ENCODE measurements around the gene KRT36. TPM values are rescaled to one million over a fixed set of nuclear protein-coding genes. Genes with fewer than 3 reads are reported as not detected.

Gene KRT36
- total and polyA plus RNA-seq, 2 experiments from 2014 or later: not detected

- H3K27ac ChIP-seq (ENCODE audit: low read depth): no peak overlapping the region
- peaks cover 41% of the 10 kb centered on the region for H3K4me1 Mint-ChIP-seq
Measured at GRCh38 chr17:41536741-41537613, 47.3 kb upstream of the KRT36 start.

More at GRCh38 chr17:41536741-41537613, 47.3 kb upstream of the KRT36 start:
- H4K20me1 ChIP-seq (replicated peaks; ENCODE audit: insufficient read depth): no peaks in the 10 kb centered on the region
- ATAC-seq: no peak
- H3K27ac Mint-ChIP-seq: no peak overlapping the region
- no peak overlapping the region for H3K4me2 ChIP-seq
- H3K36me3 ChIP-seq (ENCODE audit: insufficient read depth): no peaks in the 10 kb centered on the region
- H3K4me1 ChIP-seq (ENCODE audit: insufficient read depth): peaks cover 4% of the 10 kb centered on the region; the same call in 1 of the 2 replicates
- H2AFZ ChIP-seq: no peak overlapping the region
- H3K36me3 Mint-ChIP-seq (ENCODE audit: low read depth): no peaks in the 10 kb centered on the region
- no peak overlapping the region for H3K4me3 Mint-ChIP-seq
- no peaks in the 10 kb centered on the region for H3F3A ChIP-seq (replicated peaks; ENCODE audit: low read depth)
- TF ChIP-seq POLR2AphosphoS5 (IDR thresholded peaks at IDR 0.05; ENCODE audit: low read depth): no peak
- TF ChIP-seq ZNF462 (CRISPR knock-in tag; IDR thresholded peaks at IDR 0.05): no peak
- TF ChIP-seq CTCF (conservative IDR thresholded peaks at IDR 0.05; ENCODE audit: low read depth in 2 of 2): no peak
- TF ChIP-seq EZH2phosphoT487 (IDR thresholded peaks at IDR 0.05; ENCODE audit: unreplicated experiment): no peak
- TF ChIP-seq EZH2 (IDR thresholded peaks at IDR 0.05; ENCODE audit: low read depth, unreplicated experiment): no peak
- no peak for TF ChIP-seq ZNF331 (CRISPR knock-in tag; IDR thresholded peaks at IDR 0.05; ENCODE audit: low read depth)
- no peak for TF ChIP-seq STAT1 (IDR thresholded peaks at IDR 0.05; ENCODE audit: unreplicated experiment)
- TF ChIP-seq REST (IDR thresholded peaks at IDR 0.05; ENCODE audit: unreplicated experiment): no peak
- TF ChIP-seq CREB1 (CRISPR knock-in tag; IDR thresholded peaks at IDR 0.05; ENCODE audit: low read depth): no peak
- TF ChIP-seq JUNB (IDR thresholded peaks at IDR 0.05; ENCODE audit: unreplicated experiment): no peak
- no peak for TF ChIP-seq ETS1 (IDR thresholded peaks at IDR 0.05)
- no peak for TF ChIP-seq ZNF114 (CRISPR knock-in tag; IDR thresholded peaks at IDR 0.05)
- H3K27me3 Mint-ChIP-seq (ENCODE audit: insufficient read depth, low read depth, poor library complexity): peaks cover 11% of the 10 kb centered on the region
- no peaks in the 10 kb centered on the region for H3K27me3 ChIP-seq (ENCODE audit: insufficient read depth)
- H3K4me3 ChIP-seq: no peak overlapping the region
- H3K9me3 Mint-ChIP-seq: no peaks in the 10 kb centered on the region
- no peak for DNase-seq (ENCODE audit: low spot score)
- H3K9me2 ChIP-seq (ENCODE audit: insufficient read depth): no peaks in the 10 kb centered on the region
- no peaks in the 10 kb centered on the region for H3K79me2 ChIP-seq (replicated peaks; ENCODE audit: insufficient read depth)
